GM15510 (cell line): ENCODE results near the gene BST1.

Source experiments
- POLR2A ChIP-seq: IDR thresholded peaks from 3 replicates; pipeline ENCODE4 v1.6.1; 2011; ENCODE audit warnings: borderline replicate concordance; ENCODE audit not compliant: insufficient read length; ENCODE audit errors: extremely low read depth

Gene BST1

GRCh38 chr4:15742083-15742582, 39.3 kb downstream of the BST1 start:
- no peak for TF ChIP-seq POLR2A

GRCh38 chr4:15742637-15743036, 39.8 kb downstream of the BST1 start:
- TF ChIP-seq POLR2A: no peak

GRCh38 chr4:15744016-15744545, 41.2 kb downstream of the BST1 start:
- TF ChIP-seq POLR2A: no peak

- no peak for TF ChIP-seq POLR2A
Measured at GRCh38 chr4:15746110-15746509, 43.2 kb downstream of the BST1 start.

GRCh38 chr4:15749001-15749400, 46.1 kb downstream of the BST1 start:
- no peak for TF ChIP-seq POLR2A

- no peak for TF ChIP-seq POLR2A
Measured at GRCh38 chr4:15751153-15751552, 48.3 kb downstream of the BST1 start.

GRCh38 chr4:15753081-15753480, 50.2 kb downstream of the BST1 start:
- no peak for TF ChIP-seq POLR2A

GRCh38 chr4:15753786-15754185, 50.9 kb downstream of the BST1 start:
- no peak for TF ChIP-seq POLR2A

GRCh38 chr4:15754323-15754722, 51.5 kb downstream of the BST1 start:
- TF ChIP-seq POLR2A: no peak

GRCh38 chr4:15755321-15756155, 52.7 kb downstream of the BST1 start:
- no peak for TF ChIP-seq POLR2A

- TF ChIP-seq POLR2A: no peak
Measured at GRCh38 chr4:15756361-15756861, 53.5 kb downstream of the BST1 start.

- TF ChIP-seq POLR2A: no peak
Measured at GRCh38 chr4:15757054-15757453, 54.2 kb downstream of the BST1 start.

GRCh38 chr4:15758294-15758693, 55.4 kb downstream of the BST1 start:
- no peak for TF ChIP-seq POLR2A

- no peak for TF ChIP-seq POLR2A
Measured at GRCh38 chr4:15765391-15765790, 62.5 kb downstream of the BST1 start.

- TF ChIP-seq POLR2A: no peak
Measured at GRCh38 chr4:15765910-15766697, 63.2 kb downstream of the BST1 start.
